Parathyroid adenoma (tissue), 2 donors: ENCODE results near the gene NETO1.
A peak's percentile ranks its signal among the peaks of the same experiment; 100 is the strongest.

Experiments used
- H2AFZ ChIP-seq: fragments of 300-600 bp; sonication (generic); one replicate; pipeline ENCODE4 v1.7.0; 2017; ENCODE audit warnings: antibody characterized with exemption, mild to moderate bottlenecking
- H3K27ac ChIP-seq: fragments of 300-600 bp; sonication (generic); one replicate; pipeline ENCODE4 v1.7.0; 2017
- H3K27me3 ChIP-seq: fragments of 300-600 bp; sonication (generic); one replicate; pipeline ENCODE4 v1.7.0; 2017; ENCODE audit warnings: low read length; ENCODE audit not compliant: control insufficient read depth, insufficient read depth
- H3K36me3 ChIP-seq: fragments of 300-600 bp; sonication (generic); one replicate; pipeline ENCODE4 v1.7.0; 2017; ENCODE audit warnings: low read length; ENCODE audit not compliant: control insufficient read depth, insufficient read depth
- H3K4me1 ChIP-seq: fragments of 300-600 bp; sonication (generic); one replicate; pipeline ENCODE4 v1.7.0; 2017; ENCODE audit warnings: control low read depth
- H3K4me2 ChIP-seq: fragments of 300-600 bp; sonication (generic); one replicate; pipeline ENCODE4 v1.7.0; 2017; ENCODE audit warnings: low read length
- H3K4me3 ChIP-seq: fragments of 300-600 bp; sonication (generic); one replicate; pipeline ENCODE4 v1.7.0; 2017; ENCODE audit warnings: low read depth, low read length
- H3K79me2 ChIP-seq: fragments of 300-600 bp; sonication (generic); one replicate; pipeline ENCODE4 v1.7.0; 2017; ENCODE audit warnings: control low read depth
- H3K9ac ChIP-seq: fragments of 300-600 bp; sonication (generic); one replicate; pipeline ENCODE4 v1.7.0; 2017; ENCODE audit warnings: mild to moderate bottlenecking
- H3K9me3 ChIP-seq: fragments of 300-600 bp; sonication (generic); one replicate; pipeline ENCODE4 v1.7.0; 2017; ENCODE audit warnings: low read length; ENCODE audit not compliant: control insufficient read depth
- TF ChIP-seq, protein P1 (sequence below): fragments of 300-600 bp; sonication (generic); IDR thresholded peaks from one replicate; pipeline ENCODE4 v1.7.0; 2017; ENCODE audit warnings: antibody characterized with exemption, mild to moderate bottlenecking
- donor health status: primary hyperparathyroidism.

Gene NETO1

GRCh38 chr18:72869226-72870185, 1.7 kb upstream of the NETO1 start:
- no peaks in the 10 kb centered on the region for H3K9me3 ChIP-seq
- H3K27me3 ChIP-seq, result no peaks in the 10 kb centered on the region
- no peak overlapping the region for H2AFZ ChIP-seq
- no peaks in the 10 kb centered on the region for H3K79me2 ChIP-seq
- H3K4me3 ChIP-seq, result peak overlapping the region; percentile 26
- peak overlapping the region; percentile 54 for H3K4me2 ChIP-seq
- H3K27ac ChIP-seq, result no peak overlapping the region
- H3K36me3 ChIP-seq, result no peaks in the 10 kb centered on the region
- TF ChIP-seq, protein P1, sequence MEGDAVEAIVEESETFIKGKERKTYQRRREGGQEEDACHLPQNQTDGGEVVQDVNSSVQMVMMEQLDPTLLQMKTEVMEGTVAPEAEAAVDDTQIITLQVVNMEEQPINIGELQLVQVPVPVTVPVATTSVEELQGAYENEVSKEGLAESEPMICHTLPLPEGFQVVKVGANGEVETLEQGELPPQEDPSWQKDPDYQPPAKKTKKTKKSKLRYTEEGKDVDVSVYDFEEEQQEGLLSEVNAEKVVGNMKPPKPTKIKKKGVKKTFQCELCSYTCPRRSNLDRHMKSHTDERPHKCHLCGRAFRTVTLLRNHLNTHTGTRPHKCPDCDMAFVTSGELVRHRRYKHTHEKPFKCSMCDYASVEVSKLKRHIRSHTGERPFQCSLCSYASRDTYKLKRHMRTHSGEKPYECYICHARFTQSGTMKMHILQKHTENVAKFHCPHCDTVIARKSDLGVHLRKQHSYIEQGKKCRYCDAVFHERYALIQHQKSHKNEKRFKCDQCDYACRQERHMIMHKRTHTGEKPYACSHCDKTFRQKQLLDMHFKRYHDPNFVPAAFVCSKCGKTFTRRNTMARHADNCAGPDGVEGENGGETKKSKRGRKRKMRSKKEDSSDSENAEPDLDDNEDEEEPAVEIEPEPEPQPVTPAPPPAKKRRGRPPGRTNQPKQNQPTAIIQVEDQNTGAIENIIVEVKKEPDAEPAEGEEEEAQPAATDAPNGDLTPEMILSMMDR, result no peak
- H3K4me1 ChIP-seq, result no peaks in the 10 kb centered on the region
- H3K9ac ChIP-seq, result no peak overlapping the region

DNA sequence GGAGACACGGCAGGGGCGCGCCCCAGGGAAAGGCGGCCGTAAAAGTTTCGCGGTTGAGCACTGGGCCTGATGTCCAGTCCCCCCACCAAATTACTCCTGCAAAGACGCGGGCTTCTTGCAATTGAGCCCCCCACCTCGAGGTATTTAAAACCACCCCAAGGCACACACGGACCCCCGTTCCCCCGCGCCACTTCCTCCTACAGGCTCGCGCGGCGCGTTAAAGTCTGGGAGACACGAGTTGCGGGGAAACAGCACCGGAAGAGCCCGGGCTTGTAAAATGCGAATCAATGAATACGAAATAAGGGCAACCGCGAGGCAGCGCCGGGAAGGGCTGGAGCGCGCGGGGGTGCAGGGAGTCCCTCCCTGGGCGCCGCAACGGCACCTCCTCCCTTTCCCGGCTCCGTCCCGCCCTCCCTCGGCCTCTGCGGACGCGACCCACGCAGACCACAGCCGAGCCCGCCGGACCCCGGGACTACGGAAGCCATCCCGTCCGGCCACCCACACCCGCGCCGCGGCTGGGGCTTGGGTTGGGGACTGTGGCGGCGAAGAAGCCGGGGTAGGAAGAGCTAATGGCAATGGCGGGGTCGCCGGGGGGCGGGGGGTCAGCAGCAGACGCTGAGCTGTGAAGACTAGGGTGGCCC, 918 bp upstream of the NETO1 start:
- no peaks in the 10 kb centered on the region for H3K36me3 ChIP-seq
- H3K9me3 ChIP-seq, result no peaks in the 10 kb centered on the region
- TF ChIP-seq, protein P1, result no peak
- no peak overlapping the region for H3K9ac ChIP-seq
- H3K4me3 ChIP-seq, result peak overlapping the region; percentile 26
- H3K27me3 ChIP-seq, result no peaks in the 10 kb centered on the region
- H2AFZ ChIP-seq, result no peak overlapping the region
- no peaks in the 10 kb centered on the region for H3K4me1 ChIP-seq
- H3K27ac ChIP-seq, result no peak overlapping the region
- peak overlapping the region; percentile 54 for H3K4me2 ChIP-seq
- H3K79me2 ChIP-seq, result no peaks in the 10 kb centered on the region

GRCh38 chr18:72866901-72867745, 664 bp downstream of the NETO1 start:
- Histone ChIP-seq H3K79me2 (no peaks in the 10 kb centered on the region), H3K27ac (no peak overlapping the region), H3K9me3 (no peaks in the 10 kb centered on the region), H3K27me3 (no peaks in the 10 kb centered on the region), H3K4me1 (no peaks in the 10 kb centered on the region), H3K4me3 (peak overlapping the region; percentile 29), H3K36me3 (no peaks in the 10 kb centered on the region), H3K9ac (no peak overlapping the region), H3K4me2 (peak overlapping the region; percentile 53), H2AFZ (no peak overlapping the region)
- TF ChIP-seq, protein P1, result no peak

GRCh38 chr18:72866442-72866900, 1.3 kb downstream of the NETO1 start:
- no peaks in the 10 kb centered on the region for H3K36me3 ChIP-seq
- H3K27ac ChIP-seq, result no peak overlapping the region
- no peaks in the 10 kb centered on the region for H3K4me1 ChIP-seq
- no peak overlapping the region for H3K9ac ChIP-seq
- H3K27me3 ChIP-seq, result no peaks in the 10 kb centered on the region
- H3K9me3 ChIP-seq, result no peaks in the 10 kb centered on the region
- H3K4me2 ChIP-seq, result peak overlapping the region; percentile 53
- TF ChIP-seq, protein P1, result no peak
- no peaks in the 10 kb centered on the region for H3K79me2 ChIP-seq
- H3K4me3 ChIP-seq, result peak overlapping the region; percentile 29
- no peak overlapping the region for H2AFZ ChIP-seq
